Fibroblast of lung (primary cell): ENCODE measurements around the gene NEDD4L. TPM values are rescaled to one million over a fixed set of nuclear protein-coding genes. Genes with fewer than 3 reads are reported as not detected.
A peak's percentile ranks its signal among the peaks of the same experiment; 100 is the strongest.
"Not testable (repeated sequence)": the region's sequence is repeated elsewhere in the genome, so short reads cannot be mapped to it uniquely, and the experiment has no call there.

ENCODE experiments used
- DNase-seq, 2 donors: peaks; one replicate each; pipeline versions ENCODE4 v3.0.0 to v3.0.0-alpha.2; 2010; ENCODE audit warnings: low read depth in 2 of 2
- H2AFZ ChIP-seq: 2 replicates; pipeline ENCODE4 v1.5.1; 2012; ENCODE audit warnings: low read length, control low read depth, inconsistent platforms
- H3K27ac ChIP-seq: 2 replicates; pipeline ENCODE4 v1.5.1; 2011; ENCODE audit warnings: low read length, control low read depth; ENCODE audit not compliant: insufficient read depth
- H3K27me3 ChIP-seq: 2 replicates; pipeline ENCODE4 v1.5.1; 2011; ENCODE audit warnings: mild to moderate bottlenecking, low read length; ENCODE audit not compliant: control insufficient read depth, insufficient read depth
- H3K36me3 ChIP-seq: 2 replicates; pipeline ENCODE4 v1.5.1; 2011; ENCODE audit warnings: low read length; ENCODE audit not compliant: control insufficient read depth, insufficient read depth
- H3K4me1 ChIP-seq: 2 replicates; pipeline ENCODE4 v1.5.1; 2011; ENCODE audit warnings: low read length; ENCODE audit not compliant: control insufficient read depth, insufficient read depth; ENCODE audit errors: extremely low read depth
- H3K4me2 ChIP-seq: 2 replicates; pipeline ENCODE4 v1.5.1; 2011; ENCODE audit warnings: low read length, control low read depth; ENCODE audit not compliant: insufficient read depth; ENCODE audit errors: extremely low read depth
- H3K4me3 ChIP-seq, 4 experiments: fragments of 200-600 bp in 1 of 4; sonication (generic) in 1 of 4; replicated peaks in 1 of 4; 2 replicates each; pipeline ENCODE4 v1.5.1; 2011 to 2016; ENCODE audit warnings: low read length in 4 of 4, low read depth in 3 of 4, mild to moderate bottlenecking in 3 of 4, control low read depth in 2 of 4, inconsistent platforms in 1 of 4, mixed read lengths in 1 of 4; ENCODE audit not compliant: insufficient read depth in 1 of 4; ENCODE audit errors: control extremely low read depth in 1 of 4
- H3K79me2 ChIP-seq: 2 replicates; pipeline ENCODE4 v1.5.1; 2012; ENCODE audit warnings: mild to moderate bottlenecking, low read length, inconsistent platforms; ENCODE audit not compliant: control insufficient read depth, insufficient read depth
- H3K9ac ChIP-seq: 2 replicates; pipeline ENCODE4 v1.5.1; 2011; ENCODE audit warnings: mild to moderate bottlenecking, low read length, control low read depth; ENCODE audit not compliant: insufficient read depth
- H3K9me3 ChIP-seq: 2 replicates; pipeline ENCODE4 v1.5.1; 2012; ENCODE audit warnings: low read depth, low read length; ENCODE audit not compliant: control insufficient read depth, insufficient read depth
- H4K20me1 ChIP-seq: 2 replicates; pipeline ENCODE4 v1.5.1; 2011; ENCODE audit warnings: low read length; ENCODE audit not compliant: control insufficient read depth, insufficient read depth; ENCODE audit errors: extremely low read depth
- CTCF ChIP-seq, 2 donors: IDR thresholded peaks in 1 of 2; conservative IDR thresholded peaks in 1 of 2; 1 replicate in 1 of 2; 2 replicates in 1 of 2; pipeline ENCODE4 v1.5.1; 2011 to 2012; ENCODE audit warnings: low read length in 2 of 2, control low read depth in 1 of 2, inconsistent platforms in 1 of 2, low read depth in 1 of 2, mild to moderate bottlenecking in 1 of 2
- EZH2 ChIP-seq: IDR thresholded peaks from 2 replicates; pipeline ENCODE4 v1.5.1; 2012; ENCODE audit warnings: low read length, control low read depth, mild to moderate bottlenecking; ENCODE audit errors: missing control alignments
- polyA plus RNA-seq, 2 donors: library from polyadenylated mRNA; depleted of rRNA in 1 of 2; stranded (reverse) in 1 of 2; unstranded in 1 of 2; fragments of >200 nt; gene quantifications; 2 replicates each; pipeline ENCODE4 v1.2.1, GENCODE V29; 2011 to 2012; ENCODE audit warnings: missing spikeins in 1 of 2
- total RNA-seq: library from RNA; depleted of rRNA; stranded (reverse); fragments of >200 nt; gene quantifications from 2 replicates; pipeline ENCODE4 v1.2.1, GENCODE V29; 2014

NEDD4L gene
- total and polyA plus RNA-seq, 2 donors (not counting 1 experiment from before 2014, with no cell fraction given): 5.5 to 18.7 TPM

GRCh38 chr18:58432050-58432727, 388.2 kb downstream of the NEDD4L start:
- Histone ChIP-seq H3K9me3 (no peaks in the 10 kb centered on the region), H3K36me3 (no peaks in the 10 kb centered on the region), H3K79me2 (no peaks in the 10 kb centered on the region), H3K9ac (no peak overlapping the region), H2AFZ (no peak overlapping the region), H3K4me2 (no peak overlapping the region), H3K27me3 (no peaks in the 10 kb centered on the region), H3K27ac (no peak overlapping the region), H3K4me1 (no peaks in the 10 kb centered on the region), H4K20me1 (no peaks in the 10 kb centered on the region), H3K4me3 (no peak overlapping the region)
- DNase-seq: no peak
- no peak for TF ChIP-seq CTCF (conservative IDR thresholded peaks at IDR 0.05 in 1 of 2, IDR thresholded peaks at IDR 0.05 in 1 of 2; ENCODE audit: low read depth in 1 of 2, low read length in 2 of 2)
- no peak for TF ChIP-seq EZH2

GRCh38 chr18:58435221-58436005, 391.4 kb downstream of the NEDD4L start:
- H3K4me2 ChIP-seq, H3K4me1 ChIP-seq, H4K20me1 ChIP-seq, H3K36me3 ChIP-seq, H3K27me3 ChIP-seq, H3K9me3 ChIP-seq, H3K9ac ChIP-seq, H2AFZ ChIP-seq, H3K79me2 ChIP-seq, H3K4me3 ChIP-seq, H3K27ac ChIP-seq: not testable (repeated sequence)
- peak in 1 of 2 donors; percentile 20 for DNase-seq

- Histone ChIP-seq H3K27me3 (peaks cover 2% of the 10 kb centered on the region), H3K79me2 (no peaks in the 10 kb centered on the region), H3K4me3 (peak overlapping the region; percentile 22 to 49 (median 44)), H3K4me2 (peak overlapping the region; percentile 71), H4K20me1 (no peaks in the 10 kb centered on the region), H3K27ac (no peak overlapping the region), H3K9me3 (no peaks in the 10 kb centered on the region), H3K9ac (no peak overlapping the region), H2AFZ (peak overlapping the region; percentile 85), H3K4me1 (peaks cover 3% of the 10 kb centered on the region), H3K36me3 (no peaks in the 10 kb centered on the region)
- peak; percentile 34 to 61 for DNase-seq
- TF ChIP-seq EZH2: no peak
- TF ChIP-seq CTCF (conservative IDR thresholded peaks at IDR 0.05 in 1 of 2, IDR thresholded peaks at IDR 0.05 in 1 of 2; ENCODE audit: low read depth in 1 of 2, low read length in 2 of 2): no peak
Observed at GRCh38 chr18:58438161-58438957, 394.3 kb downstream of the NEDD4L start.
